Hematopoietic multipotent progenitor cell treated with erythropoietin and hydrocortisone succinate and interleukin-3 and kit ligand, for 17 days (in vitro differentiated cells): ENCODE results near the gene NXPH4.

Experiments used
- DNase-seq: peaks from one replicate; pipeline ENCODE4 v3.0.0-alpha.2; 2015; ENCODE audit warnings: low spot score

NXPH4 gene

GRCh38 chr12:57231276-57232021 is 14.9 kb downstream of the NXPH4 start:
- DNase-seq, result no peak

- DNase-seq, result no peak
Observed at GRCh38 chr12:57232156-57232756, 15.7 kb downstream of the NXPH4 start.

- no peak for DNase-seq
Observed at GRCh38 chr12:57233357-57234232, 17.0 kb downstream of the NXPH4 start.

- DNase-seq, result no peak
Observed at GRCh38 chr12:57234233-57234570, 17.6 kb downstream of the NXPH4 start.

GRCh38 chr12:57234571-57235016 is 18.0 kb downstream of the NXPH4 start:
- DNase-seq, result no peak

- no peak for DNase-seq
Observed at GRCh38 chr12:57235017-57235727, 18.6 kb downstream of the NXPH4 start.

- DNase-seq, result no peak
Observed at GRCh38 chr12:57235728-57236131, 19.1 kb downstream of the NXPH4 start.

GRCh38 chr12:57236201-57236924 is 19.8 kb downstream of the NXPH4 start:
- no peak for DNase-seq

- no peak for DNase-seq
Observed at GRCh38 chr12:57236925-57237595, 20.5 kb downstream of the NXPH4 start.

GRCh38 chr12:57237596-57237931 is 21.0 kb downstream of the NXPH4 start:
- DNase-seq, result no peak

- no peak for DNase-seq
Observed at GRCh38 chr12:57237932-57238853, 21.6 kb downstream of the NXPH4 start.

- DNase-seq, result peak; percentile 91
Observed at GRCh38 chr12:57238854-57239554, 22.4 kb downstream of the NXPH4 start.

GRCh38 chr12:57239587-57240065 is 23.0 kb downstream of the NXPH4 start:
- DNase-seq, result no peak

GRCh38 chr12:57240066-57240921 is 23.7 kb downstream of the NXPH4 start:
- no peak for DNase-seq

- DNase-seq, result no peak
Observed at GRCh38 chr12:57240926-57241401, 24.4 kb downstream of the NXPH4 start.

- no peak for DNase-seq
Observed at GRCh38 chr12:57241402-57242310, 25.1 kb downstream of the NXPH4 start.

- no peak for DNase-seq
Observed at GRCh38 chr12:57242329-57242690, 25.7 kb downstream of the NXPH4 start.
